ENCODE measurements around the gene IREB2. TPM values are rescaled to one million over a fixed set of nuclear protein-coding genes. Genes with fewer than 3 reads are reported as not detected.
A peak's percentile ranks its signal among the peaks of the same experiment; 100 is the strongest.

Gene IREB2
- polyA plus RNA-seq, 3 donors, result 11.7 to 25.5 (median 16.7) TPM

GRCh38 chr15:78408961-78409360 is 29.1 kb upstream of the IREB2 start:
- H3K9ac ChIP-seq (ENCODE audit: insufficient read depth, low read length, poor library complexity, severe bottlenecking), result no peak overlapping the region
- WGBS (ENCODE audit: insufficient coverage), result no CpG with 5 or more reads among the region's 2 CpGs
- peaks cover 0 to 5% (median 0%) of the 10 kb centered on the region in 7 donors for H3K9me3 Mint-ChIP-seq
- peaks cover 0 to 3% (median 2%) of the 10 kb centered on the region in 3 donors for H3K27me3 Mint-ChIP-seq (ENCODE audit: low read depth in 3 of 3)
- no peaks in the 10 kb centered on the region for H3K36me3 Mint-ChIP-seq
- H4K20me1 ChIP-seq (ENCODE audit: insufficient read depth, low read length), result no peaks in the 10 kb centered on the region
- no peaks in the 10 kb centered on the region for H3K27me3 ChIP-seq (ENCODE audit: control insufficient read depth in 2 of 2, insufficient read depth in 2 of 2, low read length in 2 of 2)
- peaks cover 13% of the 10 kb centered on the region for H3K4me1 Mint-ChIP-seq
- DNase-seq, result no peak
- no peak overlapping the region for H3K4me2 ChIP-seq (replicated peaks; ENCODE audit: extremely low read depth, low read length, poor library complexity, severe bottlenecking)
- H3K79me2 ChIP-seq (ENCODE audit: insufficient read depth, low read length), result no peaks in the 10 kb centered on the region
- H3K4me3 ChIP-seq (replicated peaks in 1 of 3; ENCODE audit: low read depth in 2 of 3, low read length in 3 of 3), result no peak overlapping the region
- intact Hi-C loops (cut with micrococcal nuclease), result no loop called here
- H3K4me3 Mint-ChIP-seq, result no peak overlapping the region
- peaks cover 4% of the 10 kb centered on the region in 2 donors for H3K4me1 ChIP-seq (ENCODE audit: control insufficient read depth in 1 of 2, insufficient read depth in 2 of 2, low read length in 2 of 2)
- H3K27ac Mint-ChIP-seq, result no peak overlapping the region
- H3K27ac ChIP-seq (ENCODE audit: low read depth in 1 of 2, low read length in 2 of 2), result no peak overlapping the region
- no peak for TF ChIP-seq CTCF (IDR thresholded peaks at IDR 0.05)
- no peaks in the 10 kb centered on the region for H3K9me3 ChIP-seq (replicated peaks in 1 of 2; ENCODE audit: control insufficient read depth in 1 of 2, insufficient read depth in 1 of 2, low read length in 2 of 2)
- H3K36me3 ChIP-seq (replicated peaks in 1 of 2; ENCODE audit: control insufficient read depth in 1 of 2, insufficient read depth in 2 of 2, low read length in 2 of 2), result no peaks in the 10 kb centered on the region
- H2AFZ ChIP-seq (ENCODE audit: insufficient read depth, low read depth, low read length, poor library complexity, severe bottlenecking), result peak overlapping the region; percentile 4

DNA sequence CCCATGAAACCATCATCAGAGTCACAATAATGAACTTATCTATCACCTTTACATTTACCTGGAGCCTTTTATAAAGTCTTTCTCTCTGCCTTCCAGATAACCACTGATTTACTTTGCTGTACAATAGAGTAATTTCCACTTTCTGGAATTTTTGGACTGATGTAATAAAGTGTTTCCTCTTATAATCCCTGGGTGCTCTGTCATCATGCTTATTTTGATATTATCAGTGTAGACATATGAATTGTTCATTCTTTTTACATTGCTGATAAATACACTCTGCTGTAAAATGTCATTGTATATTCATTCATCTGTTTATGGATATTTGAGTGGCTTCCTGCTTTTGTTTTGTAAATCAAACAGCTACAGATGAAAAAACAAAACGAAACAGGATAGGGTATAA is 27.0 kb upstream of the IREB2 start:
- intact Hi-C loops (cut with micrococcal nuclease), result no loop called here
- DNase-seq, result peak in 1 of 3 donors; percentile 30
- Mint-ChIP-seq H3K9me3 (peaks cover 0 to 2% (median 0%) of the 10 kb centered on the region in 7 donors), H3K36me3 (no peaks in the 10 kb centered on the region), H3K27ac (no peak overlapping the region), H3K27me3 (ENCODE audit: low read depth in 3 of 3) (peaks cover 0 to 3% (median 3%) of the 10 kb centered on the region in 3 donors), H3K4me3 (no peak overlapping the region), H3K4me1 (peaks cover 9% of the 10 kb centered on the region)
- no peak overlapping the region for H3K4me3 ChIP-seq (replicated peaks in 1 of 3; ENCODE audit: low read depth in 2 of 3, low read length in 3 of 3)
- no peaks in the 10 kb centered on the region for H3K9me3 ChIP-seq (replicated peaks in 1 of 2; ENCODE audit: control insufficient read depth in 1 of 2, insufficient read depth in 1 of 2, low read length in 2 of 2)
- no peak overlapping the region for H2AFZ ChIP-seq (ENCODE audit: insufficient read depth, low read depth, low read length, poor library complexity, severe bottlenecking)
- no peaks in the 10 kb centered on the region for H3K36me3 ChIP-seq (replicated peaks in 1 of 2; ENCODE audit: control insufficient read depth in 1 of 2, insufficient read depth in 2 of 2, low read length in 2 of 2)
- no peak for TF ChIP-seq CTCF (IDR thresholded peaks at IDR 0.05)
- no peak overlapping the region for H3K9ac ChIP-seq (ENCODE audit: insufficient read depth, low read length, poor library complexity, severe bottlenecking)
- H3K4me1 ChIP-seq (ENCODE audit: control insufficient read depth in 1 of 2, insufficient read depth in 2 of 2, low read length in 2 of 2), result no peaks in the 10 kb centered on the region
- H3K27me3 ChIP-seq (ENCODE audit: control insufficient read depth in 2 of 2, insufficient read depth in 2 of 2, low read length in 2 of 2), result no peaks in the 10 kb centered on the region
- no peak overlapping the region for H3K27ac ChIP-seq (ENCODE audit: low read depth in 1 of 2, low read length in 2 of 2)
- H3K79me2 ChIP-seq (ENCODE audit: insufficient read depth, low read length), result no peaks in the 10 kb centered on the region
- no peak overlapping the region for H3K4me2 ChIP-seq (replicated peaks; ENCODE audit: extremely low read depth, low read length, poor library complexity, severe bottlenecking)
- WGBS (ENCODE audit: insufficient coverage), result 100% methylated on average over 1 of the region's 1 CpG
- no peaks in the 10 kb centered on the region for H4K20me1 ChIP-seq (ENCODE audit: insufficient read depth, low read length)

Data from CD14-positive monocyte (primary cell).